Osteocyte (in vitro differentiated cells): ENCODE results near the gene CTXND1. TPM values are rescaled to one million over a fixed set of nuclear protein-coding genes. Genes with fewer than 3 reads are reported as not detected.

Source experiments
- DNase-seq: peaks from one replicate; pipeline ENCODE4 v3.0.0; 2021; ENCODE audit warnings: mixed read lengths; ENCODE audit not compliant: unreplicated experiment; ENCODE audit errors: extremely low spot score
- H3K27ac Mint-ChIP-seq: one replicate; pipeline ENCODE4 v1.8.0; 2021; ENCODE audit warnings: mild to moderate bottlenecking, mixed read lengths; ENCODE audit not compliant: unreplicated experiment
- H3K27me3 Mint-ChIP-seq: one replicate; pipeline ENCODE4 v1.8.0; 2021; ENCODE audit warnings: mixed read lengths; ENCODE audit not compliant: unreplicated experiment
- H3K36me3 Mint-ChIP-seq: one replicate; pipeline ENCODE4 v1.8.0; 2021; ENCODE audit warnings: mixed read lengths; ENCODE audit not compliant: unreplicated experiment
- H3K4me1 Mint-ChIP-seq: one replicate; pipeline ENCODE4 v1.8.0; 2021; ENCODE audit warnings: mixed read lengths; ENCODE audit not compliant: unreplicated experiment
- H3K4me3 Mint-ChIP-seq: one replicate; pipeline ENCODE4 v1.8.0; 2021; ENCODE audit warnings: mild to moderate bottlenecking, moderate library complexity, mixed read lengths; ENCODE audit not compliant: unreplicated experiment
- H3K9me3 Mint-ChIP-seq: one replicate; pipeline ENCODE4 v1.8.0; 2021; ENCODE audit warnings: mixed read lengths; ENCODE audit not compliant: unreplicated experiment
- CTCF ChIP-seq: fragments of 200-600 bp; sonication (generic); IDR thresholded peaks from 2 replicates; pipeline ENCODE4 v1.5.0; 2021; ENCODE audit warnings: antibody characterized with exemption, mild to moderate bottlenecking, moderate library complexity
- total RNA-seq: library from RNA; stranded (reverse); gene quantifications from 2 replicates; pipeline ENCODE4 v1.2.1, GENCODE V29; 2021

CTXND1 gene
- total RNA-seq, 1 donor from 2014 or later = 0.24 TPM

- Mint-ChIP-seq H3K27me3 (peaks cover 28% of the 10 kb centered on the region), H3K4me1 (no peaks in the 10 kb centered on the region), H3K27ac (no peak overlapping the region), H3K9me3 (no peaks in the 10 kb centered on the region), H3K4me3 (no peak overlapping the region), H3K36me3 (no peaks in the 10 kb centered on the region)
- peak; percentile 60 for DNase-seq
- no peak for TF ChIP-seq CTCF
These were observed 23.9 kb upstream of the CTXND1 start for GRCh38 chr15:80275961-80276360.

DNA sequence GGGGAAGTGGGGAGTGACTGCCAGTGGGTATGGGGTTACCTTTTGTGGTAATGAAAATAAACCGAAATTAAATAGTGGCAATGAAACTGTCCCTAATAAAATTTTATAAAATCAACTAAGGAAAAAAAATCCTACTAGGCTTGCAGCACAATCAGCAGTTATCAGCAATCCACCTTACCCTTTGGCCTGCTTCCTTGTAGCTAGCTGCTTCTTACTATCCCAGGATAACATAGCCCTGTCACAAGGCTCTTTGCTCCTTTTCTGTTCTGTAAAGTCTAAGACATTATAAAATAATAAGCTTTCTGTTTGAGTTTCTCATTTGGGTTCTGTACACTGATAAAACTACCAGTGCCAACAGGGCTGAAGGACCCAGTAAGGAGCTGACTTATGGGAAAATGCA is 23.0 kb upstream of the CTXND1 start:
- Mint-ChIP-seq H3K9me3 (no peaks in the 10 kb centered on the region), H3K27me3 (peaks cover 24% of the 10 kb centered on the region), H3K4me3 (no peak overlapping the region), H3K27ac (no peak overlapping the region), H3K4me1 (no peaks in the 10 kb centered on the region), H3K36me3 (no peaks in the 10 kb centered on the region)
- no peak for TF ChIP-seq CTCF
- DNase-seq = no peak

GRCh38 chr15:80274554-80274953 is 22.5 kb upstream of the CTXND1 start:
- TF ChIP-seq CTCF = no peak
- no peaks in the 10 kb centered on the region for H3K4me1 Mint-ChIP-seq
- no peak for DNase-seq
- peaks cover 25% of the 10 kb centered on the region for H3K27me3 Mint-ChIP-seq
- no peaks in the 10 kb centered on the region for H3K36me3 Mint-ChIP-seq
- H3K9me3 Mint-ChIP-seq = no peaks in the 10 kb centered on the region
- no peak overlapping the region for H3K27ac Mint-ChIP-seq
- no peak overlapping the region for H3K4me3 Mint-ChIP-seq

GRCh38 chr15:80272987-80273386 is 21.0 kb upstream of the CTXND1 start:
- no peaks in the 10 kb centered on the region for H3K9me3 Mint-ChIP-seq
- H3K27ac Mint-ChIP-seq = no peak overlapping the region
- H3K4me3 Mint-ChIP-seq = no peak overlapping the region
- H3K4me1 Mint-ChIP-seq = no peaks in the 10 kb centered on the region
- peak; percentile 64 for DNase-seq
- peaks cover 41% of the 10 kb centered on the region for H3K27me3 Mint-ChIP-seq
- no peak for TF ChIP-seq CTCF
- H3K36me3 Mint-ChIP-seq = no peaks in the 10 kb centered on the region

DNA sequence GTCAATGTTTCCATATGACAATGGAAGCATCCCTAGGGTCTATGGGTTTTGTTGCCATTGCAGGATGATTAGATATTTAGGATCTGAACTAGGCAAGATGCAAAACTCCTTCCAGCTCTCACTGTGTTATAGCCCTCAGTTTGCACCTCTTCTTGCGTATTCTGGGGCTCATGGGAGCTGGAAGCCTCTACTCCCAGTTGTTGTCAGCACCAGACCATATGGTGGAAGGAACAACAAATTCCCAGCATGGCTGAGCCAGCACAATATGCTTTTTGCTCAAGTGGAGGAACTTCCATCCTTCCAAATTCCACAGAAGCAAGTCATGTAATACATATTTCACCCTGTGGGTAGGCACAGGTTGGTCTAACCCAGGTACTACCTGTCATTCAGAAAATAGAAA is 18.5 kb upstream of the CTXND1 start:
- no peaks in the 10 kb centered on the region for H3K36me3 Mint-ChIP-seq
- peaks cover 46% of the 10 kb centered on the region for H3K27me3 Mint-ChIP-seq
- no peak for TF ChIP-seq CTCF
- H3K9me3 Mint-ChIP-seq = no peaks in the 10 kb centered on the region
- no peaks in the 10 kb centered on the region for H3K4me1 Mint-ChIP-seq
- no peak for DNase-seq
- H3K27ac Mint-ChIP-seq = no peak overlapping the region
- no peak overlapping the region for H3K4me3 Mint-ChIP-seq
